ENCODE measurements around the gene MRGPRE. TPM values are rescaled to one million over a fixed set of nuclear protein-coding genes. Genes with fewer than 3 reads are reported as not detected.

The MRGPRE gene
- total RNA-seq, 1 donor from 2014 or later: 1.0 TPM

GRCh38 chr11:3192511-3193372 lies 39.5 kb downstream of the MRGPRE start:
- Mint-ChIP-seq H3K36me3 (ENCODE audit: unreplicated experiment) (no peaks in the 10 kb centered on the region), H3K4me3 (ENCODE audit: unreplicated experiment) (no peak overlapping the region), H3K27ac (ENCODE audit: unreplicated experiment) (no peak overlapping the region), H3K27me3 (ENCODE audit: unreplicated experiment) (peaks cover 4% of the 10 kb centered on the region), H3K4me1 (ENCODE audit: low read depth, unreplicated experiment) (no peaks in the 10 kb centered on the region), H3K9me3 (ENCODE audit: unreplicated experiment) (peaks cover 2% of the 10 kb centered on the region)
- no peak for DNase-seq
- TF ChIP-seq CTCF (IDR thresholded peaks at IDR 0.05; ENCODE audit: partially characterized antibody, unreplicated experiment): no peak

- Mint-ChIP-seq H3K9me3 (ENCODE audit: unreplicated experiment) (peaks cover 6% of the 10 kb centered on the region), H3K27ac (ENCODE audit: unreplicated experiment) (no peak overlapping the region), H3K4me3 (ENCODE audit: unreplicated experiment) (no peak overlapping the region), H3K36me3 (ENCODE audit: unreplicated experiment) (no peaks in the 10 kb centered on the region), H3K27me3 (ENCODE audit: unreplicated experiment) (peaks cover 6% of the 10 kb centered on the region), H3K4me1 (ENCODE audit: low read depth, unreplicated experiment) (no peaks in the 10 kb centered on the region)
- no peak for DNase-seq
- TF ChIP-seq CTCF (IDR thresholded peaks at IDR 0.05; ENCODE audit: partially characterized antibody, unreplicated experiment): no peak
Observed at GRCh38 chr11:3191586-3192324, 40.5 kb downstream of the MRGPRE start.

GRCh38 chr11:3190600-3190999 lies 41.6 kb downstream of the MRGPRE start:
- Mint-ChIP-seq H3K27me3 (ENCODE audit: unreplicated experiment) (peaks cover 6% of the 10 kb centered on the region), H3K4me1 (ENCODE audit: low read depth, unreplicated experiment) (no peaks in the 10 kb centered on the region), H3K27ac (ENCODE audit: unreplicated experiment) (no peak overlapping the region), H3K4me3 (ENCODE audit: unreplicated experiment) (no peak overlapping the region), H3K36me3 (ENCODE audit: unreplicated experiment) (no peaks in the 10 kb centered on the region), H3K9me3 (ENCODE audit: unreplicated experiment) (peaks cover 6% of the 10 kb centered on the region)
- DNase-seq: no peak
- no peak for TF ChIP-seq CTCF (IDR thresholded peaks at IDR 0.05; ENCODE audit: partially characterized antibody, unreplicated experiment)

- H3K27ac Mint-ChIP-seq (ENCODE audit: unreplicated experiment): no peak overlapping the region
- H3K4me3 Mint-ChIP-seq (ENCODE audit: unreplicated experiment): no peak overlapping the region
- H3K27me3 Mint-ChIP-seq (ENCODE audit: unreplicated experiment): peaks cover 6% of the 10 kb centered on the region
- no peaks in the 10 kb centered on the region for H3K36me3 Mint-ChIP-seq (ENCODE audit: unreplicated experiment)
- no peak for TF ChIP-seq CTCF (IDR thresholded peaks at IDR 0.05; ENCODE audit: partially characterized antibody, unreplicated experiment)
- no peaks in the 10 kb centered on the region for H3K4me1 Mint-ChIP-seq (ENCODE audit: low read depth, unreplicated experiment)
- no peak for DNase-seq
- H3K9me3 Mint-ChIP-seq (ENCODE audit: unreplicated experiment): peaks cover 6% of the 10 kb centered on the region
Observed at GRCh38 chr11:3189886-3190583, 42.2 kb downstream of the MRGPRE start.

Data from glutamatergic neuron (in vitro differentiated cells).